ENCODE measurements around the gene ARFGAP3. TPM values are rescaled to one million over a fixed set of nuclear protein-coding genes. Genes with fewer than 3 reads are reported as not detected.

The ARFGAP3 gene
- total RNA-seq, 1 experiment from 2014 or later: 15.0 TPM

DNA sequence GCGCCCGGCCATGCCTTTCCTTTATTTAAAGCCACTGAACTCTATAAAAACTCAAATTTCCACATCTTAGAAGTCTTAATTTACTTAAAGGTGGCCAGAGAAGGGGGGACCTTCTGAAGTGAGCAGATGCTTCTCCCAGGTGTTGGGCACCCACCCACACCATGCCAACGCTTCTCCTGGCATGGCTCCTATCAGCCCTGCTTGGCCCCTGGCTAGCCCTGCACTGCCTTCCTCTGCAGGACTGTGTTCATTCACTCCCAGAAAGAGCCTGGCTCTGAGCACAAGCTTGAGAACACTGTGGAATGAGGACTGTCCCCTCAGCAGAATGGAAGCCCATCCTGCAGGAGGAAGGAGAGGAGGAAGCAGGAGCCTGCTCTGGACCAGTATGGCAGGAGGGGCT lies 34.6 kb upstream of the ARFGAP3 start:
- H4K91ac ChIP-seq (ENCODE audit: insufficient read length, low read depth, low read length): no peak overlapping the region
- H3K27ac Mint-ChIP-seq: peak overlapping the region in 1 of 3 experiments; percentile 87; a peak in 2 of 7 replicates
- no peak overlapping the region for H3K56ac ChIP-seq (ENCODE audit: insufficient read length, low read depth, low read length)
- no CpG with 5 or more reads among the region's 3 CpGs for WGBS (ENCODE audit: extremely low coverage, insufficient read length, low lambda C conversion rate)
- no peak overlapping the region for H2AFZ ChIP-seq (ENCODE audit: low read length)
- no peaks in the 10 kb centered on the region for H3K79me2 ChIP-seq (ENCODE audit: insufficient read depth, low read length)
- DNase-seq: no peak
- no peak overlapping the region for H3K27ac ChIP-seq (ENCODE audit: insufficient read length, low read depth, low read length)
- peaks cover 5 to 35% (median 28%) of the 10 kb centered on the region in 3 experiments; a peak in 6 of 7 replicates for H3K36me3 Mint-ChIP-seq (ENCODE audit: insufficient read depth in 1 of 3, low read depth in 3 of 3)
- H3K9me3 Mint-ChIP-seq: no peaks in the 10 kb centered on the region
- no peaks in the 10 kb centered on the region; the same call in 1 of the 2 replicates for H3K27me3 Mint-ChIP-seq (ENCODE audit: low read depth)
- H2BK120ac ChIP-seq (ENCODE audit: low read depth, low read length, poor library complexity, severe bottlenecking): no peak overlapping the region
- H3T11ph ChIP-seq (ENCODE audit: low read length): no peak overlapping the region
- no peak overlapping the region for H3K9ac ChIP-seq (ENCODE audit: extremely low read depth, insufficient read length, low read length)
- no peak for TF ChIP-seq CTCF (conservative IDR thresholded peaks at IDR 0.05)
- H3K4me1 ChIP-seq (ENCODE audit: insufficient read depth, low read length): no peaks in the 10 kb centered on the region
- H2BK12ac ChIP-seq (ENCODE audit: insufficient read length, low read depth, low read length): no peak overlapping the region
- no peaks in the 10 kb centered on the region for H4K20me1 ChIP-seq (ENCODE audit: control insufficient read depth, insufficient read depth, insufficient read length)
- no peaks in the 10 kb centered on the region for H3K27me3 ChIP-seq (ENCODE audit: insufficient read depth, low read length)
- no peak overlapping the region for H2BK15ac ChIP-seq (ENCODE audit: low read depth, low read length)
- no peak overlapping the region for H2AK5ac ChIP-seq (ENCODE audit: insufficient read length, low read length)
- no peak overlapping the region for H3K4ac ChIP-seq (ENCODE audit: low read depth, low read length)
- H2BK5ac ChIP-seq (ENCODE audit: insufficient read length, low read length): no peak overlapping the region
- H3K23ac ChIP-seq (ENCODE audit: insufficient read length, low read depth, low read length): no peak overlapping the region
- no peak overlapping the region for H3K4me2 ChIP-seq (ENCODE audit: insufficient read depth, insufficient read length, low read length)
- no peak overlapping the region for H2BK20ac ChIP-seq (ENCODE audit: low read depth, low read length, poor library complexity, severe bottlenecking)
- H4K8ac ChIP-seq (replicated peaks; ENCODE audit: insufficient read length, low read depth, low read length): no peak overlapping the region
- peaks cover 15 to 18% of the 10 kb centered on the region in 2 experiments for H3K4me1 Mint-ChIP-seq
- no peaks in the 10 kb centered on the region for H3K9me3 ChIP-seq (ENCODE audit: control insufficient read depth, low read depth, low read length)
- no peak overlapping the region for H3K4me3 Mint-ChIP-seq
- peaks cover 2% of the 10 kb centered on the region for H3K79me1 ChIP-seq (ENCODE audit: insufficient read depth, low read depth, low read length, poor library complexity, severe bottlenecking)
- H3K23me2 ChIP-seq (ENCODE audit: insufficient read length, low read depth, low read length, poor library complexity, severe bottlenecking): no peaks in the 10 kb centered on the region
- H4K5ac ChIP-seq (ENCODE audit: insufficient read length, low read depth, low read length): no peak overlapping the region
- no peak overlapping the region for H3K14ac ChIP-seq (ENCODE audit: insufficient read depth, low read length)
- no peak overlapping the region for H3K18ac ChIP-seq (ENCODE audit: insufficient read length, low read depth, low read length)

All from H9 (cell line).